GM12874 (cell line): Measurements from ENCODE around the gene CORO2A.

ENCODE experiments used
- TF ChIP-seq, protein P1 (sequence below): IDR thresholded peaks from 2 replicates; pipeline ENCODE4 v1.5.1; 2011; ENCODE audit warnings: low read depth, mild to moderate bottlenecking, control low read depth, low read length, moderate library complexity; ENCODE audit not compliant: insufficient read depth

The CORO2A gene, protein sequence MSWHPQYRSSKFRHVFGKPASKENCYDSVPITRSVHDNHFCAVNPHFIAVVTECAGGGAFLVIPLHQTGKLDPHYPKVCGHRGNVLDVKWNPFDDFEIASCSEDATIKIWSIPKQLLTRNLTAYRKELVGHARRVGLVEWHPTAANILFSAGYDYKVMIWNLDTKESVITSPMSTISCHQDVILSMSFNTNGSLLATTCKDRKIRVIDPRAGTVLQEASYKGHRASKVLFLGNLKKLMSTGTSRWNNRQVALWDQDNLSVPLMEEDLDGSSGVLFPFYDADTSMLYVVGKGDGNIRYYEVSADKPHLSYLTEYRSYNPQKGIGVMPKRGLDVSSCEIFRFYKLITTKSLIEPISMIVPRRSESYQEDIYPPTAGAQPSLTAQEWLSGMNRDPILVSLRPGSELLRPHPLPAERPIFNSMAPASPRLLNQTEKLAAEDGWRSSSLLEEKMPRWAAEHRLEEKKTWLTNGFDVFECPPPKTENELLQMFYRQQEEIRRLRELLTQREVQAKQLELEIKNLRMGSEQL

DNA sequence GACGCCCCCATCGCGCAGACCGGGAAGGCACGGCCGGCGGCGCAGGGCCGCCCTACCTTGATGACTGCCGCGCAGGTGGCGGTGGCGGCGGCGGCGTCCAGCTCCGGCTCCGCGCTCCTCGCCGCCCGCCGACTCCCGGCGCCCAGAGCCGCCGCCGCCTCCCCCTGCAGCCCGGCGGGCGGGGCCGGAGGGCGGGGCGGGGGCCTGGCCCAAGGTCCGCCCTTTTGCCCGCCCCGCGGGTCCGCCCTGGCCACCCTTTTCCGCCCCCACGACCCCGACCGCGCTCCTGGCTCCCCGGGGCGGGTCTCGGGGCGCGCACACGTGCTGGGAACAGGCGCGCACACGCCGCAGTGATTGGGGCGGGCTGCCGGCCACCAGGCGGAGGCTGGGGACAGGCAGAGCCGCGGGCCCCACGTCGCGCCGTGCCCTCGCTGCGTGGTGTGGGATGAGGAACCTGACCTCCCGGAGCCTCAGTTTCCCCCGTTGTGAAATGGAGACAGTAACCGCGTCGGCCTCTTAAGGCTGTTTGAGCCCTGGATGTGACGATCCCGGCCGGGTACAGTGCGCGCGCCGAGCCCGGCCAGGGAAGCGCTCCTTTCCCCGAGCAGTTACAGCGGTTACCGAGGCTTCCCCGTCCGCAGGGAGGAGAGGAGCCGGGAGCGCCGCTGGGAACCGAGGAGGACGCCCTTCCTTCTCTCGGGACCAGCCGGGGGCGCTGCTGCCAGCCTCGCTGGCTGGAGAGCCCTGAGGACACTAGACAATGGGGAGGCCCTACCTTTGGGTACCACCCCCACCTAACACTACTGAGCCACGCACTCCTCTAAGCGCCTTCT is at the start of gene CORO2A:
Gene CORO2A, minus strand, starts transcription at position 135 of the 833 bp plus-strand sequence. CDS start 34,977 bp downstream, outside the sequence.
- TF ChIP-seq, protein P1, sequence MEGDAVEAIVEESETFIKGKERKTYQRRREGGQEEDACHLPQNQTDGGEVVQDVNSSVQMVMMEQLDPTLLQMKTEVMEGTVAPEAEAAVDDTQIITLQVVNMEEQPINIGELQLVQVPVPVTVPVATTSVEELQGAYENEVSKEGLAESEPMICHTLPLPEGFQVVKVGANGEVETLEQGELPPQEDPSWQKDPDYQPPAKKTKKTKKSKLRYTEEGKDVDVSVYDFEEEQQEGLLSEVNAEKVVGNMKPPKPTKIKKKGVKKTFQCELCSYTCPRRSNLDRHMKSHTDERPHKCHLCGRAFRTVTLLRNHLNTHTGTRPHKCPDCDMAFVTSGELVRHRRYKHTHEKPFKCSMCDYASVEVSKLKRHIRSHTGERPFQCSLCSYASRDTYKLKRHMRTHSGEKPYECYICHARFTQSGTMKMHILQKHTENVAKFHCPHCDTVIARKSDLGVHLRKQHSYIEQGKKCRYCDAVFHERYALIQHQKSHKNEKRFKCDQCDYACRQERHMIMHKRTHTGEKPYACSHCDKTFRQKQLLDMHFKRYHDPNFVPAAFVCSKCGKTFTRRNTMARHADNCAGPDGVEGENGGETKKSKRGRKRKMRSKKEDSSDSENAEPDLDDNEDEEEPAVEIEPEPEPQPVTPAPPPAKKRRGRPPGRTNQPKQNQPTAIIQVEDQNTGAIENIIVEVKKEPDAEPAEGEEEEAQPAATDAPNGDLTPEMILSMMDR = peak; percentile 35; the same call in 1 of the 2 replicates

DNA sequence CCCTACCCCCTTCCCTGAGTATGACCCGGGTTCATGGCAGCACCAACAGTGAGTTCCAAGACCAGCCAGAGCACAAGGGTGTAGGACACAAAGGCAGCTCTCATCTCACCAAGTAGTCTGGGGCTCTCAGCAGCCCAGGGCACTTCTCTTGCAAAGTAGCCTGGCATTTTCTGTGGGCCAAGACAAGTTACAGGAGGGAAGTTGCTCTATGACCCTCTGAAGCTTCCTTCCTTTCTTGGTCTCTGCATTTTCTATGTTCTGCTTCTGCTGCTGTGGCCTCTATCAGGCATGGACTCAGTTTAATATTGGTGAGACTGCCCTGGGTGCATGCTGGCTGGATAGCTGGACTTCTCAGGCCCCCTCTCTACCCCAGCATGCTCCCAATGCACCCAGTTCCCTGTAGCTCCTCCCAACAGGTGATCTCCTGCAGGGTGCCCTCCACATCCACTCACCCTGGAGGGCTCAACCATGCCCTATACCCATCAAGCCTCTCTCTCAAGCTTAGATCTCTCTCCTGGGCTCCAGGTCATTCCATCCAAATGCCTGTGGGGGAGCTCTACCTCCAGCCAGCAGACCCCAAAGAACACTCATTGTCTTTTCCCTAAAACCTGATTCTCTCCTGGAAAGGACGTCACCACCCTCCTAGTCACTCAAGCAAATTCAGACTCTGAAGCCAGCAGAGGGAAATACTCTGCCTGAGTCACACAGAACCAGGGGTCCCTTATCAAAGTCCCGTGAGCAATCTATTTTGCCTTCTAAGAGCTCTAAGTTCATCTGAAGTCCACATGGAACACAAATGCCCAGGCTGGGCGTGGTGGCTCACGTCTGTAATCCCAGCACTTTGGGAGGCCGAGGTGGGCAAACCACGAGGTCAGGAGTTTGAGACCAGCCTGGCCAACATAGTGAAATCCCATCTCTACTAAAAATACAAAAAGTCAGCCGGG is 49.2 kb upstream of the CORO2A start:
- TF ChIP-seq, protein P1 = no peak

DNA sequence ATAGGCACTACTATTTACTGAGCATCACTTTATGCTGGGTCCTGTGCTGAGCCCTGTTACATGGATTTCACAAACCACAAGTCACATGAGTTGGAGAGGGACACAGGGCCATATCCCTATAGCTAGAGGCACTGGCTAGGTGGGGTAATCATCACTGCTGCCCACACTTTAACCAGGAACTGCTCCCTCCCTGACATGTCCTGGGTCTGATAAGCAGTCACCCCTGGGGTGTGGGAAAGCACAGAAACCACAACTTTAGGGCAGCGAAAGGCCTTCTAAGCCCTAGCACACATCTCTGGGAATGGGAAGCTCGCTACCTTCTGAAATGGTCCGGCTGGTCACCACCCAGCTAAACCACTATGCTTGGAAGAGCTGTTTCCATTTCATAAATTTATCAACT is 48.0 kb upstream of the CORO2A start:
- TF ChIP-seq, protein P1 = no peak

DNA sequence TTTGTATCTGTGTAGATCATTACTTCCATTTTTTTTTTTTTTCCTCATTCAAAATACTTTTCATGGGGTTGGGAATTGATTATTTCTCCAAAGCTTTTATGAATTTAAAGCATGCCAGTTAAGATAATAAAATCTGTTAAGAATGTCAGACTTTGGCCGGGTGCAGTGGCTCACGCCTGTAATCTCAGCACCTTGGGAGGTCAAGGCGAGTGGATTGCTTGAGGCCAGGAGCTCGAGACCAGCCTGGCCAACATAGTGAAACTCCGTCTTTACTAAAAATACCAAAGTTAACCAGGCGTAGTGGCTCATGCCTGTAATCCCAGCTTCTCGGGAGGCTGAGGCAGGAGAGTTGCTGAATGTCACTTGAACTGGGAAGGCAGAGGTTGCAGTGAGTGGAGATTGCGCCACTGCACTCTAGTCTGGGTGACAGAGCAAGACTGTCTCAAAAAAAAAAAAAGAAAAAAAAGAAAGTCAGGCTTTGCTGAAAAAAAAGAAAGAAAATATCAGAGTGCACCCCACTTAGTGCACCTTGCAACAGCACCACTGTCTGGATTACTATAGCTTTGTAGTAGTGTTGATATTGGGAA is 44.6 kb upstream of the CORO2A start:
- TF ChIP-seq, protein P1 = no peak

DNA sequence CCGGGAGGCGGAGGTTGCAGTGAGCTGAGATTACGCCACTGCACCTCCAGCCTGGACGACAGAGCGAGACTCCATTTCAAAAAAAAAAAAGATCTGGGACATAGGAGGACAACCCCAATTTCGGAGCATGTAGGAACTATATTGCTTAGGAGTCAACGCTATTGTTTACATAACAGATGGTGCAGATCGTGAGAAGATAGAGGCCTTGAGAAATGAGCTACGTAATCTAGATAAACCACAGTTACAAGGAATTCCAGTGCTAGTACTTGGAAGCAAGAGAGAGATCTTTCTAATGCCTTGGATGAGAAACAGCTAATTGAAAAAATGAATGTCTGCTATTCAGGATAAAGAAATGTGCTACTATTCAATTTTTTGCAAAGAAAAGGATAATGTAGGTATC is 42.7 kb upstream of the CORO2A start:
- TF ChIP-seq, protein P1 = no peak

DNA sequence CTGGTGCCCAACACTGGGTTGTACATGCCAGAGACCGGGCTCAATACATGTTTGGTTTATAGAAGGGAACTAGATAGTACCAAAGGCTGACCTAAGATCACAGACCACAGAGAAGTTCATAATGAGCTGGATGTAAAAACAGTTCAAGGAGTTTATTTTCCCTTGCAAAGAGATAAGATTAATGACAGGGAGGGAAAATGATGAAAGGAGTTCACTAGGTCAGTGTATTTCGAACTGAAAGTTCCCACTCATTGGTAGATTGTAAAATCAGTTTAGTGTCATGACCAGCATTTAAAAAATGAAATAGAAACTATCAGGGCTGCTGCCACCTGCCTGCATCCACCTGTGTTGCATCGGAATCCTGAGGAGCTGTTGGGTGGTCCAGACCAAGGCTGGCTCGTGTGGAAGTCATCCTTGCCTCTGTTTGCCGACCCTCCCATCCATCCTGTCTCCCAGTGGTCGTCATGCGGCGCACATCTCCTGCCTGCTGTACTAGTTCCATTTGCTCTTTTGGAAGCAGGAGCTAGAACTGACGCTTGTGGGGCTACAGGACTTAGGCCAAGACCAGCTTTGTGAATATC is 41.9 kb upstream of the CORO2A start:
- TF ChIP-seq, protein P1 = no peak
